ENCODE data around the gene UNC13B. TPM values are rescaled to one million over a fixed set of nuclear protein-coding genes. Genes with fewer than 3 reads are reported as not detected.

UNC13B gene
- total and polyA plus RNA-seq, 2 of the 13 experiments (the other 11 are each of a cell fraction or from before 2014, with no cell fraction given): 14.0 to 18.3 TPM

DNA sequence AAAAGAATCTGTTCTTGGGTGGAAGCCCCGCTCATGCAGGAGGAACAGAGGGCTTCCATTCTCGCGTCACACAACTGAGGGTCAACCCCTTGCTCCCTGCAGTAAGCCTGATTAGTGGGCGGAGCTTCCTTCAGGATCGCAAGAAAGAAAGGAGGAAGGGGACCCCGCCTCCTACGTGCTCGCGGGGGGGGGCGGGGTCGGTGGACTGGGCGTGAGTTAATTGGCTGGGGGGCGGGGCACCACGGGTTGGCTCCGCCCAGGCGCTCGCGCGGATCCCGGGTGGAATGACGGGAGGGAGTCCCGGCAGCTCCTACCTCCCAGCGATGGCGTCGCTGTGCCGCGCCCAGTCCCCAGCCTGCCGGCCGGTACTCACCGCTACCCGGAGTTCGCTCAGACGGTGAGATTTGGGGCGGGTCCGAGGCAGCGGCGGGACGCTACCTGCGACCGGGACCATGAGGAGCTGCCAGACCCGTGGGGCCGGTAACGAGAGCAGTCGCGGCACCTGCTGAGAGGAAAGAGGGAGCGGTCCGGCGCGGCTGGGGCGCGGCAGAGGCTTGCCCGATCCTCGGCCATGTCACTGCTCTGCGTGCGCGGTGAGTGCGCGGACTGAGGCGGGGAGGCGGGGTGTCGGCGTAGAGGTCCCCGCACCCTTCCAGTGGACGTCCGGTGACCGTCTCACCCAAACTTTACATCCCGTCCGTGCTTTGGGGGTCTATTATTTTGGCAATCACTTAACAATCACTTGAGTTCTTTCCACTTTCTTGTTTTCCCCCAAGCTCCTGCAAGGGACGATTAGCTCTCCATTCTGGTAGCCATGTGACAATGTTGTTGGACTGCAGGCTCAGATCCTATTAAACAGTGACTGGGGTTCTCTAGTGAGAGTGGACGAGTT, at the start of gene UNC13B (continued):
- TF ChIP-seq ZNF256 (CRISPR knock-in tag; conservative IDR thresholded peaks at IDR 0.05) (0 out of 2 replicates have a peak, but pooled peaks have one; percentile 26), ZNF484 (CRISPR knock-in tag; IDR thresholded peaks at IDR 0.05; ENCODE audit: borderline replicate concordance, low read depth) (no peak), ZNF331 (CRISPR knock-in tag; IDR thresholded peaks at IDR 0.05) (peak; percentile 75), ZNF629 (CRISPR knock-in tag; conservative IDR thresholded peaks at IDR 0.05) (no peak; the same call in 1 of the 2 replicates), ZFAT (CRISPR knock-in tag; conservative IDR thresholded peaks at IDR 0.05) (no peak), REPIN1 (CRISPR knock-in tag; IDR thresholded peaks at IDR 0.05; ENCODE audit: borderline replicate concordance, low read depth) (peak; percentile 77; the same call in 1 of the 2 replicates), EEA1 (CRISPR knock-in tag; IDR thresholded peaks at IDR 0.05; ENCODE audit: borderline replicate concordance) (peak; percentile 81; the same call in 1 of the 2 replicates), CREB1 (IDR thresholded peaks at IDR 0.05) (peak; percentile 39; the same call in 1 of the 2 replicates), CREB1 (CRISPR knock-in tag; IDR thresholded peaks at IDR 0.05) (peak; percentile 50), AHR (CRISPR knock-in tag; IDR thresholded peaks at IDR 0.05) (peak; percentile 23), KDM5A (IDR thresholded peaks at IDR 0.05; ENCODE audit: borderline replicate concordance, low read length) (no peak; the same call in 1 of the 2 replicates), SRF (IDR thresholded peaks at IDR 0.05; ENCODE audit: low read depth, low read length) (no peak), ZMYM3 (CRISPR knock-in tag; IDR thresholded peaks at IDR 0.05) (peak; percentile 69; the same call in 1 of the 2 replicates), ARHGAP35 (CRISPR knock-in tag; IDR thresholded peaks at IDR 0.05; ENCODE audit: borderline replicate concordance) (no peak; the same call in 1 of the 2 replicates), MBNL3 (CRISPR knock-in tag; conservative IDR thresholded peaks at IDR 0.05) (no peak), JUND (CRISPR knock-in tag; IDR thresholded peaks at IDR 0.05) (peak; percentile 81; the same call in 1 of the 2 replicates), ZNF777 (CRISPR knock-in tag; IDR thresholded peaks at IDR 0.05) (peak; percentile 57; the same call in 1 of the 2 replicates), KDM1A (CRISPR knock-in tag; IDR thresholded peaks at IDR 0.05) (no peak)
- TF ChIP-seq, protein P1, sequence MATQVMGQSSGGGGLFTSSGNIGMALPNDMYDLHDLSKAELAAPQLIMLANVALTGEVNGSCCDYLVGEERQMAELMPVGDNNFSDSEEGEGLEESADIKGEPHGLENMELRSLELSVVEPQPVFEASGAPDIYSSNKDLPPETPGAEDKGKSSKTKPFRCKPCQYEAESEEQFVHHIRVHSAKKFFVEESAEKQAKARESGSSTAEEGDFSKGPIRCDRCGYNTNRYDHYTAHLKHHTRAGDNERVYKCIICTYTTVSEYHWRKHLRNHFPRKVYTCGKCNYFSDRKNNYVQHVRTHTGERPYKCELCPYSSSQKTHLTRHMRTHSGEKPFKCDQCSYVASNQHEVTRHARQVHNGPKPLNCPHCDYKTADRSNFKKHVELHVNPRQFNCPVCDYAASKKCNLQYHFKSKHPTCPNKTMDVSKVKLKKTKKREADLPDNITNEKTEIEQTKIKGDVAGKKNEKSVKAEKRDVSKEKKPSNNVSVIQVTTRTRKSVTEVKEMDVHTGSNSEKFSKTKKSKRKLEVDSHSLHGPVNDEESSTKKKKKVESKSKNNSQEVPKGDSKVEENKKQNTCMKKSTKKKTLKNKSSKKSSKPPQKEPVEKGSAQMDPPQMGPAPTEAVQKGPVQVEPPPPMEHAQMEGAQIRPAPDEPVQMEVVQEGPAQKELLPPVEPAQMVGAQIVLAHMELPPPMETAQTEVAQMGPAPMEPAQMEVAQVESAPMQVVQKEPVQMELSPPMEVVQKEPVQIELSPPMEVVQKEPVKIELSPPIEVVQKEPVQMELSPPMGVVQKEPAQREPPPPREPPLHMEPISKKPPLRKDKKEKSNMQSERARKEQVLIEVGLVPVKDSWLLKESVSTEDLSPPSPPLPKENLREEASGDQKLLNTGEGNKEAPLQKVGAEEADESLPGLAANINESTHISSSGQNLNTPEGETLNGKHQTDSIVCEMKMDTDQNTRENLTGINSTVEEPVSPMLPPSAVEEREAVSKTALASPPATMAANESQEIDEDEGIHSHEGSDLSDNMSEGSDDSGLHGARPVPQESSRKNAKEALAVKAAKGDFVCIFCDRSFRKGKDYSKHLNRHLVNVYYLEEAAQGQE (IDR thresholded peaks at IDR 0.05; ENCODE audit: borderline replicate concordance in 1 of 2, low read depth in 1 of 2, low read length in 2 of 2): no peak
- TF ChIP-seq, protein P2, sequence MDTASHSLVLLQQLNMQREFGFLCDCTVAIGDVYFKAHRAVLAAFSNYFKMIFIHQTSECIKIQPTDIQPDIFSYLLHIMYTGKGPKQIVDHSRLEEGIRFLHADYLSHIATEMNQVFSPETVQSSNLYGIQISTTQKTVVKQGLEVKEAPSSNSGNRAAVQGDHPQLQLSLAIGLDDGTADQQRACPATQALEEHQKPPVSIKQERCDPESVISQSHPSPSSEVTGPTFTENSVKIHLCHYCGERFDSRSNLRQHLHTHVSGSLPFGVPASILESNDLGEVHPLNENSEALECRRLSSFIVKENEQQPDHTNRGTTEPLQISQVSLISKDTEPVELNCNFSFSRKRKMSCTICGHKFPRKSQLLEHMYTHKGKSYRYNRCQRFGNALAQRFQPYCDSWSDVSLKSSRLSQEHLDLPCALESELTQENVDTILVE (CRISPR knock-in tag; IDR thresholded peaks at IDR 0.05): no peak; the same call in 1 of the 2 replicates
- TF ChIP-seq, protein P3, sequence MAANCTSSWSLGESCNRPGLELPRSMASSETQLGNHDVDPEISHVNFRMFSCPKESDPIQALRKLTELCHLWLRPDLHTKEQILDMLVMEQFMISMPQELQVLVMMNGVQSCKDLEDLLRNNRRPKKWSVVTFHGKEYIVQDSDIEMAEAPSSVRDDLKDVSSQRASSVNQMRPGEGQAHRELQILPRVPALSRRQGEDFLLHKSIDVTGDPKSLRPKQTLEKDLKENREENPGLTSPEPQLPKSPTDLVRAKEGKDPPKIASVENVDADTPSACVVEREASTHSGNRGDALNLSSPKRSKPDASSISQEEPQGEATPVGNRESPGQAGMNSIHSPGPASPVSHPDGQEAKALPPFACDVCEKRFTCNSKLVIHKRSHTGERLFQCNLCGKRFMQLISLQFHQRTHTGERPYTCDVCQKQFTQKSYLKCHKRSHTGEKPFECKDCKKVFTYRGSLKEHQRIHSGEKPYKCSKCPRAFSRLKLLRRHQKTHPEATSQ (CRISPR knock-in tag; IDR thresholded peaks at IDR 0.05; ENCODE audit: borderline replicate concordance): peak; percentile 83
- TF ChIP-seq, protein P4, sequence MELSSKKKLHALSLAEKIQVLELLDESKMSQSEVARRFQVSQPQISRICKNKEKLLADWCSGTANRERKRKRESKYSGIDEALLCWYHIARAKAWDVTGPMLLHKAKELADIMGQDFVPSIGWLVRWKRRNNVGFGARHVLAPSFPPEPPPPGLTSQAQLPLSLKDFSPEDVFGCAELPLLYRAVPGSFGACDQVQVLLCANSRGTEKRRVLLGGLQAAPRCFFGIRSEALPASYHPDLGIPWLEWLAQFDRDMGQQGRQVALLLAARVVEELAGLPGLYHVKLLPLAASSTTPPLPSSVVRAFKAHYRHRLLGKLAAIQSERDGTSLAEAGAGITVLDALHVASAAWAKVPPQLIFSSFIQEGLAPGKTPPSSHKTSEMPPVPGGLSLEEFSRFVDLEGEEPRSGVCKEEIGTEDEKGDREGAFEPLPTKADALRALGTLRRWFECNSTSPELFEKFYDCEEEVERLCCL (CRISPR knock-in tag; IDR thresholded peaks at IDR 0.05; ENCODE audit: borderline replicate concordance): no peak
